GM23338 (cell line): ENCODE results near the gene RYR2.

ENCODE experiments used
- EZH2phosphoT487 ChIP-seq: fragments of 200-600 bp; sonication (generic); IDR thresholded peaks from one replicate; pipeline ENCODE4 v1.8.1; 2018; ENCODE audit warnings: antibody characterized with exemption; ENCODE audit not compliant: unreplicated experiment
- ZNF114 ChIP-seq: fragments of 250-450 bp; sonication (Bioruptor Pico); IDR thresholded peaks from 2 replicates; pipeline ENCODE4 v1.5.0; 2020; ENCODE audit warnings: mild to moderate bottlenecking, moderate library complexity
- TF ChIP-seq, protein P1 (sequence below), 2 experiments: fragments of 200-600 bp in 1 of 2; sonication (generic) in 1 of 2; conservative IDR thresholded peaks; 2 replicates each; pipeline versions ENCODE4 v1.5.1 to v1.6.1; 2016 to 2017; ENCODE audit warnings: antibody characterized with exemption in 2 of 2, low read depth in 2 of 2, mild to moderate bottlenecking in 2 of 2, moderate library complexity in 1 of 2
- TF ChIP-seq, protein P2 (sequence below): IDR thresholded peaks from 2 replicates; pipeline ENCODE4 v1.6.1; 2016; ENCODE audit warnings: antibody characterized with exemption

DNA sequence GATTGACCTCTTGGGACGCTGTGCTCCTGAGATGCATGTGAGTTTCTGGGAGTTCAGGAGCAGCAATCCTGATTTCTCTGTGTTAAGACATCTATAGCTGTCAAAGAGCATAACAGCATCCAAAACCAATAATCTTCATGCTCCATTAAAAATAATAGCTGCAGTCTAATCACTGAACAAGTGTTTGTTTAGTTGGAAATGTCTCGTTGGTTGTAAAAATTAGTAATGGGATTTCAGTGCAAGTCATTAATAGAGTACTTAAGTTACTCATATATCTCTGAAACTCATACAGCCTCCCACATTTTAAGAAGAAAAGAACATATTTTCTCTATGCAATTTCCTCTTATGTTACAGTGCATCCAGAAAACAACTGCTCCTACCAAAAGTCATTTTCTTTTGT is 599.0 kb downstream of the RYR2 start:
- TF ChIP-seq, protein P1, sequence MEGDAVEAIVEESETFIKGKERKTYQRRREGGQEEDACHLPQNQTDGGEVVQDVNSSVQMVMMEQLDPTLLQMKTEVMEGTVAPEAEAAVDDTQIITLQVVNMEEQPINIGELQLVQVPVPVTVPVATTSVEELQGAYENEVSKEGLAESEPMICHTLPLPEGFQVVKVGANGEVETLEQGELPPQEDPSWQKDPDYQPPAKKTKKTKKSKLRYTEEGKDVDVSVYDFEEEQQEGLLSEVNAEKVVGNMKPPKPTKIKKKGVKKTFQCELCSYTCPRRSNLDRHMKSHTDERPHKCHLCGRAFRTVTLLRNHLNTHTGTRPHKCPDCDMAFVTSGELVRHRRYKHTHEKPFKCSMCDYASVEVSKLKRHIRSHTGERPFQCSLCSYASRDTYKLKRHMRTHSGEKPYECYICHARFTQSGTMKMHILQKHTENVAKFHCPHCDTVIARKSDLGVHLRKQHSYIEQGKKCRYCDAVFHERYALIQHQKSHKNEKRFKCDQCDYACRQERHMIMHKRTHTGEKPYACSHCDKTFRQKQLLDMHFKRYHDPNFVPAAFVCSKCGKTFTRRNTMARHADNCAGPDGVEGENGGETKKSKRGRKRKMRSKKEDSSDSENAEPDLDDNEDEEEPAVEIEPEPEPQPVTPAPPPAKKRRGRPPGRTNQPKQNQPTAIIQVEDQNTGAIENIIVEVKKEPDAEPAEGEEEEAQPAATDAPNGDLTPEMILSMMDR (conservative IDR thresholded peaks at IDR 0.05; ENCODE audit: low read depth in 2 of 2) = no peak
- TF ChIP-seq, protein P2, sequence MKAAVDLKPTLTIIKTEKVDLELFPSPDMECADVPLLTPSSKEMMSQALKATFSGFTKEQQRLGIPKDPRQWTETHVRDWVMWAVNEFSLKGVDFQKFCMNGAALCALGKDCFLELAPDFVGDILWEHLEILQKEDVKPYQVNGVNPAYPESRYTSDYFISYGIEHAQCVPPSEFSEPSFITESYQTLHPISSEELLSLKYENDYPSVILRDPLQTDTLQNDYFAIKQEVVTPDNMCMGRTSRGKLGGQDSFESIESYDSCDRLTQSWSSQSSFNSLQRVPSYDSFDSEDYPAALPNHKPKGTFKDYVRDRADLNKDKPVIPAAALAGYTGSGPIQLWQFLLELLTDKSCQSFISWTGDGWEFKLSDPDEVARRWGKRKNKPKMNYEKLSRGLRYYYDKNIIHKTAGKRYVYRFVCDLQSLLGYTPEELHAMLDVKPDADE = no peak
- TF ChIP-seq EZH2phosphoT487 (no peak), ZNF114 (no peak)
